Ascending aorta (tissue), 2 donors: ENCODE data around the gene MIGA1. TPM values are rescaled to one million over a fixed set of nuclear protein-coding genes. Genes with fewer than 3 reads are reported as not detected.
"Not testable (repeated sequence)": the region's sequence is repeated elsewhere in the genome, so short reads cannot be mapped to it uniquely, and the experiment has no call there.

Experiments
- DNase-seq, 2 donors: peaks; one replicate each; pipeline ENCODE4 v3.0.0-alpha.2; 2019; ENCODE audit warnings: low spot score in 2 of 2
- H3K27ac ChIP-seq, 2 donors: fragments of 200-600 bp; sonication (generic); one replicate each; pipeline ENCODE4 v1.5.1; 2016 to 2017; ENCODE audit warnings: mild to moderate bottlenecking in 1 of 2
- H3K27me3 ChIP-seq: fragments of 200-600 bp; sonication (generic); one replicate; pipeline ENCODE4 v1.5.1; 2017
- H3K36me3 ChIP-seq, 2 donors: fragments of 200-600 bp; sonication (generic); one replicate each; pipeline ENCODE4 v1.5.1; 2016
- H3K4me1 ChIP-seq, 2 donors: fragments of 200-600 bp; sonication (generic); one replicate each; pipeline ENCODE4 v1.5.1; 2016 to 2017; ENCODE audit warnings: mild to moderate bottlenecking in 1 of 2
- H3K4me3 ChIP-seq, 2 donors: fragments of 200-600 bp; sonication (generic); one replicate each; pipeline ENCODE4 v1.5.1; 2016 to 2017; ENCODE audit warnings: mild to moderate bottlenecking in 1 of 2
- H3K9me3 ChIP-seq, 2 donors: fragments of 200-600 bp; sonication (generic); one replicate each; pipeline ENCODE4 v1.5.1; 2016
- CTCF ChIP-seq, 3 experiments: fragments of 200-600 bp in 2 of 3; fragments of 450-650 bp in 1 of 3; sonication (generic) in 2 of 3; IDR thresholded peaks; one replicate each; pipeline ENCODE4 v1.5.1; 2016 to 2019; ENCODE audit warnings: antibody characterized with exemption in 3 of 3, mild to moderate bottlenecking in 1 of 3, moderate library complexity in 1 of 3
- intact Hi-C: fragments of 100-400 bp; cut with DNase I; formaldehyde crosslinking; loops from one replicate; pipeline ENCODE4 v1.15.1; 2023
- total RNA-seq: library from RNA; depleted of rRNA; stranded (reverse); fragments of >200 nt; gene quantifications from one replicate; pipeline ENCODE4 v1.1.0, GENCODE V29; 2016

Gene MIGA1
- total RNA-seq, 1 donor from 2014 or later = 13.1 TPM

DNA sequence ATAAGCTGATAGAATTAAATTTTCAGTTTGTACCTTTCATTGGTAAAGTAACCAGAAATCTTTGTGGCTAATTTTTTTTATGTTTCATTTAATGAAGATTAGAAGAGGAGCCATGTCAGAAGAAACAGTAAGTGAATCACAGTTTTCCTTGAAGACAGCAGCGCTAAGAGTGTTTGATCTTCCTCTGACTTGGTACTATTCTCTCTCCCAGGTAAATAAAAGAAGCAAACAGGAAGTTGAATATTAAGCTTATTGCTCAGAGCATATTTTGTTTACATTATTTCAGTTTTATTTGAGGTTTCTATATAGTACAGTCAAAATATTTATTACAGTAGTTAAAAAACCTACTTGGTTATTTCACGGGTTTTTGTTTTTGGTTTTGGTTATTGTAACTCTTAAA is 3.7 kb downstream of the MIGA1 start:
- no peak for DNase-seq
- H3K27me3 ChIP-seq = no peaks in the 10 kb centered on the region
- H3K36me3 ChIP-seq = peaks cover 26 to 40% of the 10 kb centered on the region in 2 donors
- H3K9me3 ChIP-seq = peaks cover 0 to 2% of the 10 kb centered on the region in 2 donors
- peaks cover 0 to 3% of the 10 kb centered on the region in 2 donors for H3K4me1 ChIP-seq
- H3K4me3 ChIP-seq = no peak overlapping the region
- intact Hi-C loops = no loop called here
- TF ChIP-seq CTCF (IDR thresholded peaks at IDR 0.05) = no peak
- H3K27ac ChIP-seq = no peak overlapping the region

- H3K9me3 ChIP-seq, intact Hi-C loops, H3K4me1 ChIP-seq, DNase-seq, H3K4me3 ChIP-seq, H3K27me3 ChIP-seq, H3K27ac ChIP-seq: not testable (repeated sequence)
- H3K36me3 ChIP-seq = peaks cover 46 to 53% of the 10 kb centered on the region in 2 donors
Measured at GRCh38 chr1:77786093-77786741, 6.8 kb downstream of the MIGA1 start.

DNA sequence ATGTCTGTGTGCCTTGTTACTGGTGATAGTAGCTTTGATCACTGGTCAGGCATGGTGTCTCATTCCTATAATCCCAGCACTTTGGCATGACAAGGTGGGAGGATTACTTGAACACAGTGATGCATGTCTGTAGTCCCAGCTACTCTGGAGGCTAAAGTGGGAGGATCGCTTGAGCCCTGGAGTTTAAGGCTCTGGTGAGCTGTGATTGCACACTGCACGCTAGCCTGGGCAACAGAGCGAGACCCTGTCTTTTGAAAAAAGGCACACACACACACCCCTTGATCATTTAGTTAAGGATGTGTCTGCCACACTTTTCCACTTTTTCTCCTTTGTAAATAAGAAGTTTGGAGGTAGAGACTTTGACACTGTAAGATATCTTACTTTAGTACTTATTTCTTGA is 15.1 kb downstream of the MIGA1 start:
- no peak overlapping the region for H3K27ac ChIP-seq
- no peaks in the 10 kb centered on the region for H3K27me3 ChIP-seq
- no peak for TF ChIP-seq CTCF (IDR thresholded peaks at IDR 0.05)
- H3K4me3 ChIP-seq = no peak overlapping the region
- DNase-seq = no peak
- no peaks in the 10 kb centered on the region for H3K4me1 ChIP-seq
- H3K9me3 ChIP-seq = no peaks in the 10 kb centered on the region
- peaks cover 0 to 8% of the 10 kb centered on the region in 2 donors for H3K36me3 ChIP-seq
- intact Hi-C loops = no loop called here

DNA sequence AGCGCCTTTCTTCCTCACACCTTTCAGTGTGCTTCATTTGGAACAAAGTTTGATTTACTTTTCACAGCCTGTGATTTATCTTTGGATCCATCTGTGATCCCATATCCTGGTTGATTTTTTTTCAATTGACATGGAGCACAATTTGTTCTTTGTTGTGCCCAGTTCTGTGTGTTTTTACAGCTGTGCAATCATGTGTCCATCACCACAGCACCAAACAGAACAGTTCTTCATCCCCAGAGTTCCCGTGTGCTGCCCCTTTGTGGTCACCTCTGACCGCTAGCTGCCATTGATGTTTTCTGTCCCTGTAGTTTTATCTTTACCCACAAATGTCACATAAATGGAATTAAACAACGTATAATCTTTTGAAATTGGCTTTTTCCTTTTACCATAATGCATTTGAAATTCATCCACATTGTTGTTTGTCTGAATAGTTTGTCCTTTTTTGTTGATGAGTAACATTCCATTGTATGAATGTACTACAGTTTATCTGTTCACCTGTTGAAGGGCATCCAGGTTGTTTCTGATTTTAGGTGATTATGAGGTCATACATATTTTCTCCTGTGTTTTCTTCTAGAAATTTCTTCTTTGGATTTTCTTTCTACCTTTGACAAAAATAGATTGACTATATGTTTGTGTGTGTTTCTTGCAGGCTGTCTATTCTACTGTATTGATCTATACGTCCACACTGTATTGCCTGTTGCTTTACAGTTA is 17.4 kb downstream of the MIGA1 start:
- intact Hi-C loops = no loop called here
- H3K9me3 ChIP-seq = no peaks in the 10 kb centered on the region

DNA sequence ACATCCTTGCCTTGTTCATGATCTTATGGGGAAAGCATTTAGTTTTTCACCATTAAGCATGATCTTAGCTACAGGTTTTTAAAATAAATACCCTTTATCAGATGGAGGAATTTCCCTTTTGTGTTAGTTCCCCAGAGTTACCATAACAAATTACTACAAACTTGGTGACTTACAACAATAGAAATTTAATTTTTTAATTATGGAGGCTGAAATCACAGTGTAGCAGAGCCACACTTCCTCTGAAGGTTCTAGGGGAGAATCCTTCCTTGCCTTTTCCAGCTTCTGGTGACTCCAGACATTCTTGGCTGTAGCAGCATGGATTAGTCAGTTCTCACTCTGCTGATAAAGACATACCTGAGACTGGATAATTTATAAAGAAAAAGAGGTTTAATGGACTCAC is 18.5 kb downstream of the MIGA1 start:
- no peak for DNase-seq
- intact Hi-C loops = no loop called here
- H3K4me3 ChIP-seq = no peak overlapping the region
- H3K36me3 ChIP-seq = peaks cover 0 to 4% of the 10 kb centered on the region in 2 donors
- no peaks in the 10 kb centered on the region for H3K4me1 ChIP-seq
- peak overlapping the region in 1 of 2 donors; percentile 54 for H3K27ac ChIP-seq
- no peaks in the 10 kb centered on the region for H3K27me3 ChIP-seq
- no peaks in the 10 kb centered on the region for H3K9me3 ChIP-seq
- TF ChIP-seq CTCF (IDR thresholded peaks at IDR 0.05) = no peak

More for the DNA sequence above, 17.4 kb downstream of the MIGA1 start:
- Histone ChIP-seq H3K4me3 (no peak overlapping the region), H3K27me3 (no peaks in the 10 kb centered on the region), H3K27ac (no peak overlapping the region), H3K4me1 (no peaks in the 10 kb centered on the region), H3K36me3 (no peaks in the 10 kb centered on the region)
- no peak for DNase-seq
- TF ChIP-seq CTCF (IDR thresholded peaks at IDR 0.05) = no peak

- no peak for DNase-seq
- H3K27me3 ChIP-seq = no peaks in the 10 kb centered on the region
- no peaks in the 10 kb centered on the region for H3K4me1 ChIP-seq
- no peaks in the 10 kb centered on the region for H3K9me3 ChIP-seq
- H3K4me3 ChIP-seq = no peak overlapping the region
- no peak for TF ChIP-seq CTCF (IDR thresholded peaks at IDR 0.05)
- intact Hi-C loops = no loop called here
- peaks cover 9 to 13% of the 10 kb centered on the region in 2 donors for H3K36me3 ChIP-seq
- no peak overlapping the region for H3K27ac ChIP-seq
Measured at GRCh38 chr1:77802026-77802425, 22.6 kb downstream of the MIGA1 start.
